ENCODE measurements around the gene REEP6.
"Not testable (repeated sequence)": the region's sequence is repeated elsewhere in the genome, so short reads cannot be mapped to it uniquely, and the experiment has no call there.

The REEP6 gene

DNA sequence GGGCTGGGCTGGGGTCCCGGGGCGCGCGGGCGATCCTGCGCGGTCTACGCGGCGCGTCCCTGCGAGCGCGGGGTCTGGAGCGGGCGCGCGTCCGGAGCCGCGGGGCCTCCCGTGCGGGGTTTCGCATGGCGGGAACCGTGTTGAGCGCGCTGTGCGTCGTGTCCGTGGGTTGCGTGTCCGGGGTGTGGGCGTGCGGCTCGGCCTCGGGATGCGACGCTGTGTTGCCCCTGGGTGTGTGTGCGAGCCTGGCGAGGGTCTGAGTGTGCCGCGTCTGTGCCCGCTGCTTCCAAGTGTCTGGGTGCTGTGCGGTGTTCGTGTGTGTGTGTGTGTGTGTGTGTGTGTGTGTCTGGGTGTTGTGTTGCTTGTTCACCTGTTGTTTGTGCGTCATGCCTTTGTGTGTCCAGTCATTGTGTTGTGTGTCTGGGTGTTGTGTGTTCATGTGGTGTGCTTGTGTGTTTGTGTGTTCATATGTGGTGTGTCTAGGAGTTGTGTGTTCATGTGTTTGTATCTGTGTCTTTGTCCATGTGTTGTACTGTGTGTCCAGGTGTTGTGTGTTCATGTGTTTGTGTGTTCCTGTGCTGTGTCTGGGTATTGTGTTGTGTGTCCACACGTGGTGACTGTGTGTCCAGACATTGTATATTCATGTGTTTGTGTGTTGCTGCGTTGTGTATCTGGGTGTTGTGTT lies 33.4 kb downstream of the REEP6 start:
- DNase-seq (ENCODE audit: low read depth), result no peak

DNA sequence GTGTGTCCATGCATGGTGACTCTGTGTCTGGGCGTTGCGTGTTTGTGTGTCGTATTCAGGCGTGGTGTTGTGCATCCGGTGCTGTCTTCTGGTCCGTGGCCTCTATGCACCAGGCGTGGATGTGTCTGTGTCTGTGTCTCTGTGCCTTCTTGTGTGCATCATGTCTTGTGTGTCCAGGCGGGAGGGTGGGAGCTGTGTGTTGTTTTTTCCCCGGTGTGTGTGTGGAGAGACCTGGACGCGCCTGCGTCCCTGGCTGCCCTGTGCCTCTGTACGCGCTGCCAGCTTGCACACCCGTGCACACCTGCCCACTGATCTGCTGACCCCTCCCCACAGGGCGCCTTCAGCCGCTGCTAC lies 34.0 kb downstream of the REEP6 start:
- DNase-seq (ENCODE audit: low read depth), result no peak

DNA sequence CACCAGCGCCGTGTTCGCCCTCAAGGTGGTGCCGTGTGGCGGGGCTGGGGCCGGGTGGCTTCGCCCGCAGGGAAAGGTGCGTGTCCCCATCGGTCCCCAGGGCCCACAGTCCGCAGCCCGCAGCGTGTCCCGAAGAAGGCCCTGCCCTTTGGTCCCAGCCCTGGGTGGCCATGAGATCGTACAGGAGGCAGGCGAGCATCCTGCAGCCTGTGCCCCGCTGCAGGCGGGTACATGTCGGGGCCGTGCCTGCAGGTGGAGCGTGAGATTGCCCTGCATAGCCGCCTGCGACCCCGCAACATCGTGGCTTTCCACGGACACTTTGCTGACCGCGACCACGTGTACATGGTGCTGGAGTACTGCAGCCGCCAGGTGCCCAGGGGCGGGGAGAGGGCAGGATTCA lies 34.4 kb downstream of the REEP6 start:
- no peak for DNase-seq (ENCODE audit: low read depth)

DNA sequence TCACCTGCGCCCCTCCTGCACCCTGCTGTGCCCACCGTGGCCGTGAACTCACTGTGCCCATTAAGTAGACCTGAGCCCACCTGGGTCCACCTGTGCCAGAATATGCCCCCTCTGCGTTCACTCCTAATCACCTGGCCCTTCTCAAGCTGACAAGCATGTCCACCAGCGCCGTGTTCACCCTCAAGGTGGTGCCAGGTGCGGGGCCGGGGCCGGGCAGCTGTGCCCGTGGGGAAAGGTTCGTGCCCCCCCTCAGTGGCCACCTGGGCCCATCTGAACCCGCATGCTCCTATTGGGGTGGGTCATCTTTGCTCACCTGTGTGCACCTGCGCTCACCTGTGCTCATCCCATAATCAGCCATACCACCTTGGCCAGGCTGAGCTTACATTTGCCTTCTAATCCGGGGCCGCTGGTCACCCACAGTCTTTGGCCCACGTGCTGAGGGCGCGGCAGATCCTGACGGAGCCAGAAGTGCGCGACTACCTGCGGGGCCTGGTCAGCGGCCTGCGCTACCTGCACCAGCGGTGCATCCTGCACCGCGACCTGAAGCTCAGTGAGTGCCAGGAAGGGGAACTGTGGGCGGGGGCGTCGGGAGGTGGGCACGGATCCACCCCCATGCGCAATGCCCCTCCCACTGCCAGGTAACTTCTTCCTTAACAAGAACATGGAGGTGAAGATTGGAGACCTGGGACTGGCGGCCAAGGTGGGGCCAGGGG lies 35.2 kb downstream of the REEP6 start:
- no peak for DNase-seq (ENCODE audit: low read depth)

DNA sequence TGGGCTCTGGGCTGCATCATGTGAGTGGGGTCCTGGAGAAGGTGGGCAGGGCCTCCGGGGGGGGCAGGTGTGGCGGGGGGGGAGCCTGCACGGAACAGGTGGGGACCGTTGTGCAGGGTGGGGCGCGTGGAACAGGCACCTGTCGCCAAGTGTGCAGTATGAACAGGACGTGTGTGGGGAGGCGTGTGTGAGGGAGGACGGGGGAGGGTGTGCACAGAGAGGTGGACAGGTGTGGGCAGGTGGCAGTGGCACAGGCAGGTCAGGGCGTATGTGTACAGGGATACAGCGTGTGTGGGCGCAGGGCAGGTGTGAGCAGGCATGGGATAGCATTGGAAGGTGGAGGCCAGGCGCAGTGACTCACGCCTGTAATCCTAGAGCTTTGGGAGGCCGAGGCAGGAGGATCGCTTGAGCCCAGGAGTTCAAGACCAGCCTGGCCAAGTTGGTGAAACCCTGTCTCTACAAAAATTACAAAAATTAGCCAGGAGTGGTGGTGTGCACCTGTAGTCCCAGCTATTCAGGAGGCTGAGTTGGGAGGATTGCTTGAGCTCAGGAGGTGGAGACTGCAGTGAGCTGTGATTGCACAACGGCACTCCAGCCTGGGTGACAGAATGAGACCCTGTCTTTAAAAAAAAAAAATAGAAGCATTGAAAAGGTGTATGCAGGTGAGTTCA lies 36.1 kb downstream of the REEP6 start:
- no peak for DNase-seq (ENCODE audit: low read depth)

DNA sequence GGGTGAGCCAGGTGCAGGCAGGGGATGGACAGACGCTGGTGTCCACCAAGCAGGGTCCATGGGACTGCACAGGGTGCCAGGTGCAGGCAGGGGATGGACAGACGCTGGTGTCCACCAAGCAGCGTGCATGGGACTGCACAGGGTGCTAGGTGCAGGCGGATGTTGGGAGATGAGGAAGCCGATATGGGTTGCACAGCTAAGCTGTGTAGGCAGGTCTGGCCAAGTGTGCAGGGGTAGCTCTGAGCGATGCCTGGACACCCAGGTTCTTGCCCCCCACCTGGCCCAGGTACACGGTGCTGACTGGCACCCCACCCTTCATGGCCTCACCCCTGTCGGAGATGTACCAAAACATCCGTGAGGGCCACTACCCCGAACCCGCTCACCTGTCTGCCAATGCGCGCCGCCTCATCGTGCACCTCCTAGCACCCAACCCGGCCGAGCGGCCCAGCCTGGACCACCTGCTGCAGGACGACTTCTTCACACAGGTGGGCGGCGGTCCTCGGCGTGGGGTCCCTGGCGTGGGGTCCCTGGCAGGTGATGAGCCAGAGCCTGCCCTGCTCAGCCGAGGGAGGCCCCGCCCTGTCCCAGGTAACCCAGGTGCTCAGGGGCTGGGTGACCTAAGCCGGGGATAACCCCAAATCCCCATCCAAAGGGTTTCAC lies 36.8 kb downstream of the REEP6 start:
- DNase-seq (ENCODE audit: low read depth), result no peak

DNA sequence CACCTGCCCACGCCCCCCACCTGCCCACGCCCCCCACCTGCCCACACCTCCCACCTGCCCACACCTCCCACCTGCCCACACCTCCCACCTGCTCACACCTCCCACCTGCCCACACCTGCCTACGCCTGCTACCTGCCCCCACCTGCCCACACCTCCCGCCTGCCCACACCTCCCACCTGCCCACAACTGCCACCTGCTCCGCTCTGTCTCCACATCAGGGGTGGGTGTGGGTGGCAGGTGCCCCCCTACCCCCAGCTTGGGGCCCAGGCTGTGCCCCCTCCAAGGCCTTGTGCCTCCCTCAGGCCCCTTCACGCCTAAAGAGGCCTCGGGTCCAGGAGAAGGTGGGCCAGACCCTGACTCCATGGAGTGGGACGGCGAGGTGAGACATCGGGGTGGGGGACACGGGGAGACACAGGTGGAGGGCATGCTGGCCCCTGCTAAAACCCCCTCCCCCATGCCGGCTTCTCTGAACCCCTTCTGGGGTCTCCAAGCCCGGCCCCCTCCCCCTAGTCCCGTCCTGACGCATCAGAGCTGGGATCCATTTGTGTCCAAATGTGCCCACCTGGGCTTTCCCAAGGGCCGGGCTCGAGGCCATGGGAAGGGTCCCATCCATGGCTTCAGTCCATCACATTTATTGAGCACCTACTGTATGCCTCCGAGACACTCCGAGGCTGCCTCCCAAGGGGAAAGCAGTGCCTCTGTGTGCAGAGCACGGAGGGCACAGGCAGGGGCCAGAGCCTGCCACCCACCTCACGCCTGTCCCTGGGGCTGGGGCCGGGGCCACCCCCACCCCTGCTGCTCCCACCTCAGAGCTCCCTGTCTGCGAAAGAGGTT lies 37.8 kb downstream of the REEP6 start:
- no peak for DNase-seq (ENCODE audit: low read depth)

DNA sequence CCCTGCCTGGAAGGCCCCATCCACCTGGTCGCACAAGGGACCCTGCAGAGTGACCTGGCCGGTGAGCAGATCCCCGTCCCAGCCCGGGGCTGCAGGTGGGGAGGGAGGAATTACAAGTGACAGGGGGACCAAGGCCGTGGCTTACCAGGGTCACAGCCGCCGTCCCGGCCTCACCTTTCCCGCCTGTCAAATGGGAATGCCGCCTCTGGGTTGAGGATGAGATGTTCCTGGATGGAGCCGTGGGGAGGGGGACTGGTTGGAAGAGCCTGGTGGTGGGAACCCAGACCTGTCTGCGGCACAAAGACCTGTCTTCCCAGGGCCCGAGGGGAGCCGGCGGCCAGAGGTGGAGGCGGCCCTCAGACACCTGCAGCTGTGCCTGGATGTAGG lies 38.4 kb downstream of the REEP6 start:
- DNase-seq (ENCODE audit: low read depth), result no peak

DNA sequence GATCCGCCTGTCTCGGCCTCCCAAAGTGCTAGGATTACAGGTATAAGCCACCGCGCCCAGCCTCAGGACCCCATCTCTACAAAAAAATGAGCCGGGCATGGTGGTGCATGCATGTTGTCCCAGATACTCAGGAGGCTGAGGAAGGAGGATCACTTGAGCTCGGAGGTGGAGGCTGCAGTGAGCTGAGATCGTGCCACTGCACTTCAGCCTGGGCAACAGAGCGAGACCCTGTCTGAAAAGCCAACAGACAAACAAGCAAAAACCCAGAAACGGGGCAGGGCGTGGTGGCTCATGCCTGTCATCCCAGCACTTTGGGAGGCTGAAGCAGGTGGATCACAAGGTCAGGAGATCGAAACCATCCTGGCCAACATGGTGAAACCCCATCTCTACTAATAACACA lies 39.9 kb downstream of the REEP6 start:
- not testable (repeated sequence) for DNase-seq (ENCODE audit: low read depth)

DNA sequence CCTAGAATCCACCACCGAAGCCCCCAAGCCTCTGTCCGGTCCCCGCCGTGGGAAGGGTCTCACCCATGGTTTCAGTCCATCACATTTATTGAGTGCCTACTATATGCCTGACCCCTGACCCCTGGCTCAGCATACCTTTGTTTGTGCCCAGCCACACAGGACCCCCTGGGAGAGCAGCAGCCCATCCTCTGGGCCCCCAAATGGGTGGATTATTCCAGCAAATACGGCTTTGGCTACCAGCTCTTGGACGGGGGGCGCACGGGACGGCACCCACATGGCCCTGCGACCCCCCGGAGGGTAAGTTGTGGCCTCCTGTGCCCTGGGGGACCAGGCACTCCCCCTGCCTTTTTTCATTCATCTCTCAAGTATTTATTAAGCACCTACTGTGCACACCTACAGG lies 40.6 kb downstream of the REEP6 start:
- DNase-seq (ENCODE audit: low read depth), result no peak

DNA sequence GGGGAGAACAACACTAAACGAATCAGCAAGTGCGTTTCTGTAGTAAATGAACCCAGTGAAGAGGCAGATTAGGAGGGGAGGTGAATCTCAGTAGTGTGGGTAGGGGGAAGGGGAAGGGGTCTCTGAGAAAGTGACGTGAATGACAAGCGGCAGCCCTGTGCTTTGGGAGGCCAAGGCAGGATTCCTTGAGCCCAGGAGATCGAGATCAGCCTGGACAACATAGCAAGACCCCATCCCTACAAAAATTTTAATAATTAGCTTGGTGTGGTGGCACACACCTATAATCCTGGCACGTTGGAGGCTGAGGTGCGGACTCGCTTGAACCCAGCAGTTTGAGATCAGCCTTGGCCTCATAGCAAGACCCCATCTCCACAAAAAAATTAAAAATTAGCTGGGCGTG lies 41.0 kb downstream of the REEP6 start:
- DNase-seq (ENCODE audit: low read depth), result no peak

DNA sequence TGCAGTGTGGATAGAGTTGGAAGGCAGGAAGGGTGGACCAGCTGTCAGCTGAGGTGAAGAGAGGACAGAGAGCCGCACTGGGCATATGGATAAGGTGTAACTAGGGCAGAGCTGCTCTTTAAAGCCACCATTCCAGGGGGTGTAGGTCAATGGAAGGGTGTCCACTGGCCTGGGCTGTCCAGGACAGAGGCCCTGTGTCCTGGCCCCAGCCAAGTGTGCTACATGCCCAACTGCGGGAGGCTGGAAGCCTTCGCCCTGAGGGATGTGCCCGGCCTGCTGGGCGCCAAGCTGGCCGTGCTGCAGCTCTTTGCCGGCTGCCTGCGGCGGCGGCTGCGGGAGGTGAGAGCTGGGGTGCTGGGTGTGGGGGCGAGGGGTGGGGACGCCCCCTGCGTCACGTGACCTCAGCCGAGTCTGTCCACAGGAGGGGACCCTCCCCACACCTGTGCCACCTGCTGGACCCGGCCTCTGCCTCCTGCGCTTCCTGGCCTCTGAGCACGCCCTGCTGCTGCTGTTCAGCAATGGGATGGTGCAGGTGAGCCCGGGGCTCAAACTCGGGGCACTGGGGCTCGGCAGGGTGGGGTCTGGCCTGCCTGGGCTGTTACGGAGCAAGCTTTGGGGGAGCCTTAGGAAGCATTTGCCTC lies 42.6 kb downstream of the REEP6 start:
- no peak for DNase-seq (ENCODE audit: low read depth)

DNA sequence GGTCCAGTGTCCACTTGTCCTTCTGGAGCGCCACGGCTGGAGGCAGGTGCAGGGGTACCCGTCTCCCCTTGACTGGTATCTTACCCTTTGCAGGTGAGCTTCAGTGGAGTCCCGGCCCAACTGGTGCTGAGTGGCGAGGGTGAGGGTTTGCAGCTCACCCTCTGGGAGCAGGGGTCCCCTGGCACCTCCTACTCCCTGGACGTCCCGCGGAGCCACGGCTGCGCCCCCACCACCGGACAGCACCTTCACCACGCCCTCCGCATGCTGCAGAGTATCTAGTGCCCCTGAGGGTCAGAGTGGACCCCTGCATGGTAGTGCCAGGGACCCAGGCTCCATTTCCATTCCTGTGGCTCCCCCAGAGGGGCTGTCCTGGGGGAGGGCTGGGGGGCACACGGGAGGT lies 44.0 kb downstream of the REEP6 start:
- DNase-seq (ENCODE audit: low read depth), result no peak

DNA sequence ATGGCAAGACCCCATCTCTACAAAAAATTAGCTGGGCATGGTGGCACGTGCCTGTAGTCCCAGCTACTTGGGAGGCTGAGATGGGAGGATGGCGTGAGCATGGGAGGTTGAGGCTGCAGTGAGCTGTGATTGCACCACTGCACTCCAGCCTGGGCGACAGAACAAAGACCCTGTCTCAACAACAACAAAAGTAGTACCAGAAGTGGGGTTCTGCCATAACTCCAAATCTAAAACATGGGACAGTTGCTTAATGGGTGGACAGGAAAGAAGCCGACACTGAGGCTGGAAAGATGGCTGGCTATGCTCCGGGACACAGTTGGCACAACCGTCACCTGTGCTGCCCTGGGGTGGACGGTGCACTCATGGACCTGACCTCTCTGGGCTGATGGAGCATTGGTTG lies 44.7 kb downstream of the REEP6 start:
- DNase-seq (ENCODE audit: low read depth), result not testable (repeated sequence)

DNA sequence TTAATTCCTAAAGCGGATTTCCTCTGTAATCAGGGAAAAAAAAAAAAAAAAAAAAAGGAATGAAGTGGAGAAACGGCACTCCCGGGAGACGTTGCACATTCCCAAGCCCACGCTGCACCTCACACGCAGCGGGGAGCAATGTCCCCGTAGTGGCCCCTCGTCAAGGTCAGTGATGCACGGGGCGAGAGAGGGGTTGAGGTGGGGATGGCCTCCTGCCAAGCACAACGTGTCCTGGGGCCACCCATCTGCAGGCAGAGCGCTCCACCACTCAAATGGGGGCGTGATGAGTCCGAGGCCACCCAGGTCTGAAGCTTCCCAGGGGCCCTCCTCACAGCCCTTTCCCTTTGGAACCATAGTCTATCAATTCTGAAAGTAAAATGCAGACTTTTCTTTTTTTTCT lies 48.0 kb downstream of the REEP6 start:
- DNase-seq (ENCODE audit: low read depth), result no peak

DNA sequence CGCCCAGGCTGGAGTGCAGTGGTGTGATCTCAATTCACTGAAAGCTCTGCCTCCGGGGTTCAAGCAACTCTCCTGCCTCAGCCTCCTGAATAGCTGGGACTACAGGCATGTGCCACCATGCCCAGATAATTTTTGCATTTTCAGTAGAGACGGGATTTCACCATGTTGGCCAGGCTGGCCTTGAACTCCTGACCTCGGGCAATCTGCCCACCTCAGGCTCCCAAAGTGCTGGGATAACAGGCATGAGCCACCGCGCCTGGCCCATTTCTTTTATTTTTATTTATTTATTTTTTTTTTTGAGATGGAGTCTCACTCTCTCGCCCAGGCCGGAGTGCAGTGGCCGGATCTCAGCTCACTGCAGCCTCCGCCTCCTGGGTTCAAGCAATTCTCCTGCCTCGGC lies 48.8 kb downstream of the REEP6 start:
- DNase-seq (ENCODE audit: low read depth), result not testable (repeated sequence)

DNA sequence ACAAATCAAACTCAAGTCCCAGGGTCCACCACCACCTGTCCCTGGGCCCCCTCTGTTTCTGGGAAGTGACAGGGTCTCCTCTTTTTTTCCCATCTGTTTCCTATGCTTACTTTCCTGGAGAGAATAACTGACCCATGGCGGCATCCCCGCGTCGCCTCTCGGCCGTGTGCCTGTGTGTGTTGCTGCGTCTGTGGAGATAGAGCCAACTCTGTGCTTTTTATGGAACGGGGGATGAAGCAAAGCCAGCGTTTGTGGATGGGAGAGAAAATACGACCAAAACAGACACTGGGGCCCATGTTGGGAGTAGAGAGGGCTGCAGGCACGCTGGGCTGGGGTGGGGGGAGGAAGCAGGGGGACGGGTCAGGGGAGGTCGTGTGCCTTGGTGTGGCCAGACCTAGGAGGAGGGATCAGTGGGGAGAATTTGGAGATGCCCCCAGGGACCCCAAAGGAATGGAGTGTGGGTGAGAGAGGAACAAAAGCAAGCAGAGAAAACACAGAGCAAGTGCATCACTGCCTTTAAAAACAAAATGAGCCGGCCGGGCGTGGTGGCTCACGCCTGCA lies 49.5 kb downstream of the REEP6 start:
- no peak for DNase-seq (ENCODE audit: low read depth)

Data from activated T-cell treated with anti-CD3 and anti-CD28 coated beads for 1 hour (primary cell).